ENCODE measurements around the gene NDFIP2. TPM values are rescaled to one million over a fixed set of nuclear protein-coding genes. Genes with fewer than 3 reads are reported as not detected.

NDFIP2 gene
- total RNA-seq, 1 experiment from 2014 or later, result 29.6 TPM

DNA sequence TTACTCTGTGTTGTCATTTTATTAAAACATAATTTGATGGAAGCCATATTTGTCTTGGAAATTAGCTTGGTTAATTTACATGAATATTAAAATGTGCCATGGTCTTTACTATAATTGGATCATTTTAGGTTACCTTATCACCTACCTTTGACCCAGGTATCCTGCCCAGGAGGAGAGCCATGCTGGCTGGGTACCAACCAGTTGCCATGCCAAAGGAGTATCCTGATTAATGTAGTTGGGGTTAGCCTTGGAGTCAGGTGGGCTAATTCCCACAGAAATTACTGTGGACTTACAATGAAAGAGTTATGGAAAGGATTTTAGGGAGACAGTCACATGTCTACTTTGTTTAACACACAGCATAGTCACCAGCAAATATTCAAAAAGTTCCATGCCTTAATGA is 32.0 kb downstream of the NDFIP2 start:
- intact Hi-C loops (cut with micrococcal nuclease; ENCODE audit: unreplicated experiment), result no loop called here
- in situ Hi-C loops (cut with HindIII; ENCODE audit: low pct_unique_long_range_greater_than_20kb, low sequenced_read_pairs), result no loop called here
- CTCF ChIA-PET, result no interaction called here
- no peak for DNase-seq (ENCODE audit: low read depth, low spot score)
- Histone ChIP-seq H3K4me1 (ENCODE audit: control insufficient read depth, insufficient read depth, low read length) (no peaks in the 10 kb centered on the region; the same call in 1 of the 2 replicates), H3K27ac (ENCODE audit: low read length) (no peak overlapping the region), H3K4me3 (ENCODE audit: low read depth in 2 of 2, low read length in 2 of 2) (no peak overlapping the region), H3K9me3 (ENCODE audit: control insufficient read depth, insufficient read depth, low read depth, low read length) (no peaks in the 10 kb centered on the region), H3K36me3 (ENCODE audit: control insufficient read depth, insufficient read depth, low read length) (no peaks in the 10 kb centered on the region), H3K27me3 (ENCODE audit: control insufficient read depth, insufficient read depth, low read length) (no peaks in the 10 kb centered on the region)
- ATAC-seq, result no peak
- TF ChIP-seq, protein P1, sequence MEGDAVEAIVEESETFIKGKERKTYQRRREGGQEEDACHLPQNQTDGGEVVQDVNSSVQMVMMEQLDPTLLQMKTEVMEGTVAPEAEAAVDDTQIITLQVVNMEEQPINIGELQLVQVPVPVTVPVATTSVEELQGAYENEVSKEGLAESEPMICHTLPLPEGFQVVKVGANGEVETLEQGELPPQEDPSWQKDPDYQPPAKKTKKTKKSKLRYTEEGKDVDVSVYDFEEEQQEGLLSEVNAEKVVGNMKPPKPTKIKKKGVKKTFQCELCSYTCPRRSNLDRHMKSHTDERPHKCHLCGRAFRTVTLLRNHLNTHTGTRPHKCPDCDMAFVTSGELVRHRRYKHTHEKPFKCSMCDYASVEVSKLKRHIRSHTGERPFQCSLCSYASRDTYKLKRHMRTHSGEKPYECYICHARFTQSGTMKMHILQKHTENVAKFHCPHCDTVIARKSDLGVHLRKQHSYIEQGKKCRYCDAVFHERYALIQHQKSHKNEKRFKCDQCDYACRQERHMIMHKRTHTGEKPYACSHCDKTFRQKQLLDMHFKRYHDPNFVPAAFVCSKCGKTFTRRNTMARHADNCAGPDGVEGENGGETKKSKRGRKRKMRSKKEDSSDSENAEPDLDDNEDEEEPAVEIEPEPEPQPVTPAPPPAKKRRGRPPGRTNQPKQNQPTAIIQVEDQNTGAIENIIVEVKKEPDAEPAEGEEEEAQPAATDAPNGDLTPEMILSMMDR (IDR thresholded peaks at IDR 0.05), result no peak
- TF ChIP-seq POLR2AphosphoS5 (IDR thresholded peaks at IDR 0.05; ENCODE audit: low read depth, low read length), result no peak
- no peak for TF ChIP-seq TCF7L2 (IDR thresholded peaks at IDR 0.05; ENCODE audit: low read depth, low read length)
- TF ChIP-seq SIN3A (IDR thresholded peaks at IDR 0.05; ENCODE audit: borderline replicate concordance, insufficient read depth, low read depth, low read length), result no peak
- TF ChIP-seq, protein P2, sequence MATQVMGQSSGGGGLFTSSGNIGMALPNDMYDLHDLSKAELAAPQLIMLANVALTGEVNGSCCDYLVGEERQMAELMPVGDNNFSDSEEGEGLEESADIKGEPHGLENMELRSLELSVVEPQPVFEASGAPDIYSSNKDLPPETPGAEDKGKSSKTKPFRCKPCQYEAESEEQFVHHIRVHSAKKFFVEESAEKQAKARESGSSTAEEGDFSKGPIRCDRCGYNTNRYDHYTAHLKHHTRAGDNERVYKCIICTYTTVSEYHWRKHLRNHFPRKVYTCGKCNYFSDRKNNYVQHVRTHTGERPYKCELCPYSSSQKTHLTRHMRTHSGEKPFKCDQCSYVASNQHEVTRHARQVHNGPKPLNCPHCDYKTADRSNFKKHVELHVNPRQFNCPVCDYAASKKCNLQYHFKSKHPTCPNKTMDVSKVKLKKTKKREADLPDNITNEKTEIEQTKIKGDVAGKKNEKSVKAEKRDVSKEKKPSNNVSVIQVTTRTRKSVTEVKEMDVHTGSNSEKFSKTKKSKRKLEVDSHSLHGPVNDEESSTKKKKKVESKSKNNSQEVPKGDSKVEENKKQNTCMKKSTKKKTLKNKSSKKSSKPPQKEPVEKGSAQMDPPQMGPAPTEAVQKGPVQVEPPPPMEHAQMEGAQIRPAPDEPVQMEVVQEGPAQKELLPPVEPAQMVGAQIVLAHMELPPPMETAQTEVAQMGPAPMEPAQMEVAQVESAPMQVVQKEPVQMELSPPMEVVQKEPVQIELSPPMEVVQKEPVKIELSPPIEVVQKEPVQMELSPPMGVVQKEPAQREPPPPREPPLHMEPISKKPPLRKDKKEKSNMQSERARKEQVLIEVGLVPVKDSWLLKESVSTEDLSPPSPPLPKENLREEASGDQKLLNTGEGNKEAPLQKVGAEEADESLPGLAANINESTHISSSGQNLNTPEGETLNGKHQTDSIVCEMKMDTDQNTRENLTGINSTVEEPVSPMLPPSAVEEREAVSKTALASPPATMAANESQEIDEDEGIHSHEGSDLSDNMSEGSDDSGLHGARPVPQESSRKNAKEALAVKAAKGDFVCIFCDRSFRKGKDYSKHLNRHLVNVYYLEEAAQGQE (IDR thresholded peaks at IDR 0.05; ENCODE audit: insufficient read depth in 1 of 2, low read depth in 2 of 2, low read length in 1 of 2), result no peak
- BruUV-seq (replicated peaks), result no TSS peak
- POLR2A ChIA-PET, result no interaction called here

DNA sequence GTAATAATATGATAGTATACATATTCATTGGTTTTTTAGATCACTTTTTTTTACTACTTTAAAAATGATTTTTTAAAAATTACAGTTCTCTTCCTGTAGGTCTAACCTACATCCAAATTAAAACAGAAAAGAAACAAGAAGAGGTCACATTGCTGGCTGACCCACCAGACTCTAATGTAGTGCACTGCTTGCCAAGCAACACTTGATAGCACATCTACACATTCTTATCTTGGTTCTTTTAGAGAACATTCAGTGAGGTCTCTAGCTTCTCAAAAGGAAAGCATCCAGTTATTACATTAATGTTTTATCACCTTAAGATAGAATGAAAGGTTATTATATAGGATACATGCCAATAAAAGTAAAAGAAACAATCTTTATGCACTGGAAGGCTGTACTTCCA is 35.6 kb downstream of the NDFIP2 start:
- intact Hi-C loops (cut with micrococcal nuclease; ENCODE audit: unreplicated experiment), result no loop called here
- Histone ChIP-seq H3K4me1 (ENCODE audit: control insufficient read depth, insufficient read depth, low read length) (no peaks in the 10 kb centered on the region; the same call in 1 of the 2 replicates), H3K4me3 (ENCODE audit: low read depth in 2 of 2, low read length in 2 of 2) (no peak overlapping the region), H3K27ac (ENCODE audit: low read length) (no peak overlapping the region), H3K36me3 (ENCODE audit: control insufficient read depth, insufficient read depth, low read length) (no peaks in the 10 kb centered on the region), H3K9me3 (ENCODE audit: control insufficient read depth, insufficient read depth, low read depth, low read length) (no peaks in the 10 kb centered on the region), H3K27me3 (ENCODE audit: control insufficient read depth, insufficient read depth, low read length) (no peaks in the 10 kb centered on the region)
- CTCF ChIA-PET, result no interaction called here
- DNase-seq (ENCODE audit: low read depth, low spot score), result no peak
- ATAC-seq, result no peak
- TF ChIP-seq, protein P2 (IDR thresholded peaks at IDR 0.05; ENCODE audit: insufficient read depth in 1 of 2, low read depth in 2 of 2, low read length in 1 of 2), result no peak
- no peak for TF ChIP-seq POLR2AphosphoS5 (IDR thresholded peaks at IDR 0.05; ENCODE audit: low read depth, low read length)
- TF ChIP-seq SIN3A (IDR thresholded peaks at IDR 0.05; ENCODE audit: borderline replicate concordance, insufficient read depth, low read depth, low read length), result no peak
- TF ChIP-seq TCF7L2 (IDR thresholded peaks at IDR 0.05; ENCODE audit: low read depth, low read length), result no peak
- TF ChIP-seq, protein P1 (IDR thresholded peaks at IDR 0.05), result no peak
- POLR2A ChIA-PET, result no interaction called here
- in situ Hi-C loops (cut with HindIII; ENCODE audit: low pct_unique_long_range_greater_than_20kb, low sequenced_read_pairs), result no loop called here
- BruUV-seq (replicated peaks), result no TSS peak

Data from Panc1 (cell line).